Muscle of leg (tissue), 11 donors: ENCODE measurements around the gene RPL28. TPM values are rescaled to one million over a fixed set of nuclear protein-coding genes. Genes with fewer than 3 reads are reported as not detected.

Experiments
- DNase-seq: peaks from one replicate; pipeline ENCODE4 v3.0.0; 2013
- H3K27ac ChIP-seq: one replicate; pipeline ENCODE4 v1.5.1; 2013; ENCODE audit warnings: mild to moderate bottlenecking, low read length, control low read depth
- H3K27me3 ChIP-seq: one replicate; pipeline ENCODE4 v1.6.1; 2013; ENCODE audit warnings: low read length; ENCODE audit not compliant: control insufficient read depth, insufficient read depth
- H3K36me3 ChIP-seq: one replicate; pipeline ENCODE4 v1.6.1; 2013; ENCODE audit warnings: low read length; ENCODE audit not compliant: control insufficient read depth, insufficient read depth
- H3K4me1 ChIP-seq: one replicate; pipeline ENCODE4 v1.6.1; 2013; ENCODE audit warnings: low read length; ENCODE audit not compliant: control insufficient read depth, insufficient read depth
- H3K4me3 ChIP-seq: one replicate; pipeline ENCODE4 v1.5.1; 2013; ENCODE audit warnings: low read length, control low read depth
- H3K9me3 ChIP-seq: replicated peaks from 2 replicates; pipeline ENCODE4 v1.6.1; 2013; ENCODE audit warnings: low read depth, low read length; ENCODE audit not compliant: control insufficient read depth
- WGBS: methylation state at CpG from one replicate; pipeline ENCODE4 v1.1.5; 2013; ENCODE audit warnings: missing lambda C conversion rate; ENCODE audit not compliant: insufficient coverage; 5-methylcytosine and 5-hydroxymethylcytosine counted together
- polyA plus RNA-seq, 8 donors: library from polyadenylated mRNA; unstranded; fragments of 120-200 nt; gene quantifications; one replicate each; pipeline versions ENCODE4 v1.2.1 to v1.2.3, GENCODE V29; 2013; ENCODE audit warnings: inconsistent platforms in 1 of 8, low replicate concordance in 1 of 8; ENCODE audit not compliant: insufficient read length in 8 of 8, insufficient read depth in 1 of 8
- total RNA-seq: library from RNA; stranded (reverse); fragments of 120-200 nt; gene quantifications from one replicate; pipeline ENCODE4 v1.2.4, GENCODE V29; 2013

Gene RPL28
- total and polyA plus RNA-seq, 9 donors, result 463 to 2,410 (median 1,826) TPM

- Histone ChIP-seq H3K36me3 (no peaks in the 10 kb centered on the region), H3K27ac (no peak overlapping the region), H3K9me3 (no peaks in the 10 kb centered on the region), H3K4me3 (no peak overlapping the region), H3K27me3 (peaks cover 82% of the 10 kb centered on the region), H3K4me1 (peaks cover 49% of the 10 kb centered on the region)
- WGBS, result 43% methylated on average over 9 of the region's 9 CpGs
- DNase-seq, result no peak
Measured at GRCh38 chr19:55373306-55373992, 12.3 kb upstream of the RPL28 start.

GRCh38 chr19:55373993-55374757, 11.6 kb upstream of the RPL28 start:
- Histone ChIP-seq H3K36me3 (no peaks in the 10 kb centered on the region), H3K4me3 (no peak overlapping the region), H3K27me3 (peaks cover 77% of the 10 kb centered on the region), H3K27ac (no peak overlapping the region), H3K9me3 (no peaks in the 10 kb centered on the region), H3K4me1 (peaks cover 49% of the 10 kb centered on the region)
- WGBS, result 8% methylated on average over 22 of the region's 31 CpGs
- DNase-seq, result no peak

- H3K4me1 ChIP-seq, result peaks cover 45% of the 10 kb centered on the region
- no peak for DNase-seq
- H3K4me3 ChIP-seq, result no peak within 1 kb of the TSS
- 48% methylated on average over 18 of the region's 21 CpGs for WGBS
- no peaks in the 10 kb centered on the region for H3K36me3 ChIP-seq
- H3K9me3 ChIP-seq, result no peaks in the 10 kb centered on the region
- H3K27me3 ChIP-seq, result peaks cover 58% of the 10 kb centered on the region
- no peak within 1 kb of the TSS for H3K27ac ChIP-seq
Measured at GRCh38 chr19:55376241-55376933, 9.3 kb upstream of the RPL28 start, which contains the start of gene TMEM190. Gene TMEM190, plus strand, starts transcription at chr19:55376826. Its CDS starts 28 bp downstream, at chr19:55376854.

GRCh38 chr19:55377356-55378131, 8.2 kb upstream of the RPL28 start:
- Histone ChIP-seq H3K4me1 (peaks cover 43% of the 10 kb centered on the region), H3K4me3 (no peak overlapping the region), H3K27ac (no peak overlapping the region), H3K27me3 (peaks cover 46% of the 10 kb centered on the region), H3K9me3 (no peaks in the 10 kb centered on the region), H3K36me3 (no peaks in the 10 kb centered on the region)
- peak; percentile 48 for DNase-seq
- 6% methylated on average over 43 of the region's 43 CpGs for WGBS

- Histone ChIP-seq H3K4me1 (peaks cover 39% of the 10 kb centered on the region), H3K4me3 (no peak overlapping the region), H3K27ac (no peak overlapping the region), H3K27me3 (peaks cover 32% of the 10 kb centered on the region), H3K9me3 (no peaks in the 10 kb centered on the region), H3K36me3 (no peaks in the 10 kb centered on the region)
- WGBS, result 56% methylated on average over 3 of the region's 11 CpGs
- peak; percentile 87 for DNase-seq
Measured at GRCh38 chr19:55379174-55379573, 6.6 kb upstream of the RPL28 start.

GRCh38 chr19:55382013-55382412, 3.7 kb upstream of the RPL28 start:
- peaks cover 6% of the 10 kb centered on the region for H3K36me3 ChIP-seq
- H3K27me3 ChIP-seq, result peaks cover 12% of the 10 kb centered on the region
- 97% methylated on average over 5 of the region's 5 CpGs for WGBS
- no peak overlapping the region for H3K4me3 ChIP-seq
- peaks cover 47% of the 10 kb centered on the region for H3K4me1 ChIP-seq
- no peak for DNase-seq
- H3K27ac ChIP-seq, result no peak overlapping the region
- H3K9me3 ChIP-seq, result no peaks in the 10 kb centered on the region

- DNase-seq, result no peak
- WGBS, result no CpG with 5 or more reads among the region's 3 CpGs
Measured at GRCh38 chr19:55382522-55383054, 3.1 kb upstream of the RPL28 start.

GRCh38 chr19:55383279-55384130, 2.2 kb upstream of the RPL28 start:
- peak; percentile 72 for DNase-seq
- WGBS, result 1% methylated on average over 82 of the region's 88 CpGs
- H3K27ac ChIP-seq, result peak overlapping the region; percentile 3

More at GRCh38 chr19:55382522-55383054, 3.1 kb upstream of the RPL28 start:
- Histone ChIP-seq H3K27me3 (peaks cover 10% of the 10 kb centered on the region), H3K4me1 (peaks cover 48% of the 10 kb centered on the region), H3K4me3 (no peak overlapping the region), H3K27ac (no peak overlapping the region), H3K9me3 (no peaks in the 10 kb centered on the region), H3K36me3 (peaks cover 12% of the 10 kb centered on the region)

More at GRCh38 chr19:55383279-55384130, 2.2 kb upstream of the RPL28 start:
- Histone ChIP-seq H3K9me3 (no peaks in the 10 kb centered on the region), H3K36me3 (peaks cover 21% of the 10 kb centered on the region), H3K27me3 (peaks cover 2% of the 10 kb centered on the region), H3K4me3 (peak overlapping the region; percentile 38), H3K4me1 (peaks cover 51% of the 10 kb centered on the region)
